Small intestine (tissue), 7 donors: ENCODE data around the gene XPO4. TPM values are rescaled to one million over a fixed set of nuclear protein-coding genes. Genes with fewer than 3 reads are reported as not detected.

ENCODE experiments used
- DNase-seq, 2 donors: peaks; one replicate each; pipeline versions ENCODE4 v3.0.0 to v3.0.0-alpha.2; 2013
- FAIRE-seq: peaks from 2 replicates; lab custom pipeline; 2012; peaks lifted over from hg19 to GRCh38; lab: Jason Lieb, UNC
- H3K27ac ChIP-seq, 3 donors: one replicate each; pipeline ENCODE4 v1.5.1; 2013; ENCODE audit warnings: low read length in 2 of 3, mild to moderate bottlenecking in 2 of 3, control low read depth in 1 of 3, inconsistent platforms in 1 of 3, low read depth in 1 of 3, moderate library complexity in 1 of 3
- H3K27me3 ChIP-seq, 3 donors: one replicate each; pipeline ENCODE4 v1.6.1; 2013; ENCODE audit warnings: low read length in 3 of 3, inconsistent platforms in 1 of 3; ENCODE audit not compliant: control insufficient read depth in 3 of 3, insufficient read depth in 3 of 3
- H3K36me3 ChIP-seq, 3 donors: one replicate each; pipeline ENCODE4 v1.6.1; 2013; ENCODE audit warnings: low read length in 3 of 3, inconsistent platforms in 1 of 3, low read depth in 1 of 3, mild to moderate bottlenecking in 1 of 3, moderate library complexity in 1 of 3; ENCODE audit not compliant: control insufficient read depth in 3 of 3, insufficient read depth in 2 of 3
- H3K4me1 ChIP-seq, 3 donors: one replicate each; pipeline ENCODE4 v1.6.1; 2013; ENCODE audit warnings: low read length in 2 of 3, inconsistent platforms in 1 of 3, low read depth in 1 of 3, mild to moderate bottlenecking in 1 of 3, moderate library complexity in 1 of 3; ENCODE audit not compliant: control insufficient read depth in 3 of 3, insufficient read depth in 2 of 3
- H3K4me3 ChIP-seq, 3 donors: one replicate each; pipeline ENCODE4 v1.5.1; 2013; ENCODE audit warnings: low read length in 3 of 3, control low read depth in 1 of 3, inconsistent platforms in 1 of 3, low read depth in 1 of 3, mild to moderate bottlenecking in 1 of 3, moderate library complexity in 1 of 3
- H3K9me3 ChIP-seq, 2 donors: one replicate each; pipeline ENCODE4 v1.6.1; 2013; ENCODE audit warnings: low read depth in 1 of 2, low read length in 1 of 2; ENCODE audit not compliant: control insufficient read depth in 2 of 2, insufficient read depth in 1 of 2
- WGBS, 3 donors: extraction: QIAGEN DNeasy Blood & Tissue Kit; methylation state at CpG; one replicate each; pipeline ENCODE4 v1.1.7; 2013; 5-methylcytosine and 5-hydroxymethylcytosine counted together
- polyA plus RNA-seq, 4 donors: library from polyadenylated mRNA; stranded (reverse) in 3 of 4; unstranded in 1 of 4; fragments of 200-250 nt in 3 of 4; fragments of 120-200 nt in 1 of 4; gene quantifications; one replicate each; pipeline versions ENCODE4 v1.2.1 to v1.2.3, GENCODE V29; 2013
- donor health status: healthy with polysubstance abuse.
- donor health status: control.
- donor health status: control.
- donor health status: Bipolar disorder and iron deficiency.
- donor health status: healthy.

XPO4 gene
- polyA plus RNA-seq, 4 donors = 1.3 to 10.7 (median 3.0) TPM

DNA sequence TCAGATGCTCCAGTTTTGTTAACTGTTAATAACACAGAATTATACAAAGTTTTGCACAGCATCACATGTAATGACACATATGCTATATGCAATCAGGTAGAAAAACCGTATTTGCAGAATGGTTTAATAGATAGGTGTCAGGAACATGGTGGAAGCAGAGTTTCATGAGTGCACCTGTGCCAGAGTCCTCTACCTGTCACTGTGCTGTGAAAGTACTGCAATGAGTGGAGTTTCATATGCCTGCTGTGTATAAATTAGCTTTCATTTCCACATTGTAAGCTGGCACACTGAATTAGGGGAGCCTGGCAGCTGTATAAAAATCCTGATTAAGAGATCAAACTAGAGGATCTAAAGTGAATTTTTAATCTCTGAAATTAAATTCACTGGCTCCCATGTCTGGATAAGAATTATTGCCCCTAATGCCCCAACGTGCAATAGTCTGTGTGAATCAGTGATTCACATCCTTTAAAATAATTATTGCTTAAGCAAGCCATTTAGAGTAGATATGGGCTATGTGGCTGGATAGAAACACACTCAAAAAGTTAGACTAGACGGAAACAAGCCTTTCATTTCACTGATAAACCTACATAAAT lies 120.3 kb downstream of the XPO4 start:
- H3K4me1 ChIP-seq = no peaks in the 10 kb centered on the region
- no peak overlapping the region for H3K27ac ChIP-seq
- H3K27me3 ChIP-seq = no peaks in the 10 kb centered on the region
- DNase-seq = no peak
- no peak overlapping the region for H3K4me3 ChIP-seq
- 75 to 78% (median 77%) methylated on average over 3 of the region's 3 CpGs for WGBS, 3 donors
- H3K36me3 ChIP-seq = peaks cover 4 to 8% (median 4%) of the 10 kb centered on the region in 3 donors
- FAIRE-seq = no peak
- no peaks in the 10 kb centered on the region for H3K9me3 ChIP-seq

DNA sequence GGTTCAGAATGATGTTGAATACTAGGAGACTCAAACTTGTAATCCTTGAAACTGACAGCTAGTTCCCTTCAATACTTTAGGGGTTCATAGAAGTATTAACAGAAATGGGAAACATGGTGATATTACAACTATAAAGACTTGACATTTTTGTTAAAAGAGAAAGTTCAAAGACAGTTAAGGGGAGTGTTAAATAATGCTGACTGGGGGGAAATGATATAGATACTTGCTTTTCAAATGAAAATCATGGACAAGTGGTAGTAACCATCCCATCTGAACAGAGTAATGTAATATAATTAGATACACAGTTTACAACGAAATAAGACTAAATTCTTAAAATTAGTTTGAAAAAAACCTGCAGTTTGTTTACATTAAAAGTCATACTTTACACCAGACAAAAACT lies 122.2 kb downstream of the XPO4 start:
- Histone ChIP-seq H3K4me1 (no peaks in the 10 kb centered on the region), H3K36me3 (peaks cover 2 to 6% (median 4%) of the 10 kb centered on the region in 3 donors), H3K27ac (no peak overlapping the region), H3K4me3 (no peak overlapping the region), H3K27me3 (no peaks in the 10 kb centered on the region), H3K9me3 (no peaks in the 10 kb centered on the region)
- WGBS, 3 donors = 48 to 65% (median 53%) methylated on average over 1 of the region's 1 CpG
- FAIRE-seq = no peak
- no peak for DNase-seq

DNA sequence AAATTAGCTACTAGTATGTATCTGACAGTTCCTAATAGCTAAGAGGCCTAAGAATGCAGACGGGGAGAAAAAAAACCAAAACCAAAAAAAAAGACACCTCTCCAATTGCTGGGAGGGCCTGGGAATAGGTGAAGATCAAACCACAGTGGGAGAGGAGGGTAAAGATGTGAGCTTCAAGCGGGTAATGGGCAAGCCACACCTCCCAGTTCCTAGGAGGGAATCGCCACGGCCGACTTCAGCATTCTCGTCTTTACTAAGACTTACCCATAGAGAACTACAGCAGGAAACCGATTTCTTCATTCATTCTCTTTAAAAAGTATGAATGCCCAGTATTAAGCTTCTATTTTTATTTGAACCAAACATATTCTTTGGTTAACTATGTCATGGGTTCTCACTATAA lies 123.1 kb downstream of the XPO4 start:
- Histone ChIP-seq H3K4me3 (no peak overlapping the region), H3K36me3 (peaks cover 0 to 4% (median 2%) of the 10 kb centered on the region in 3 donors), H3K9me3 (no peaks in the 10 kb centered on the region), H3K27me3 (no peaks in the 10 kb centered on the region), H3K4me1 (no peaks in the 10 kb centered on the region), H3K27ac (no peak overlapping the region)
- WGBS, 3 donors = 88 to 93% (median 90%) methylated on average over 7 of the region's 7 CpGs
- DNase-seq = no peak
- FAIRE-seq = no peak

DNA sequence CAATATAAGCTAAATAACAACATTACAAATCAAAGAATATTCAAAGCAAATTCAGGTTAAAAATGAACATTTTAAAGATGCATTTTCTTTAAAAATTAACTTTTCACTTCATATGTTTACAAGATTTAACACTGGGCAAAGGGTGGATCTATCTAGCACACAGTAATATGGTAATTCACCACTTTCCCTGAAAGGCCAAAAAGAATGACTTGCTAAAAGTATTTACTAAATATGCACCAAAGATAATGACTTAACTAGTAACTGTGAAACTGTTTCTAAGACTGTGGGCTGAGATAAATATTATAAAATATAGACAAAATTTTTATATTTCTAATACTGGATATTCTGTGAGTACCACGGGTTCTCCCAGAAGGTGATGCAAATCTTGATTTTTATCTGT lies 124.2 kb downstream of the XPO4 start:
- WGBS, 3 donors = 90 to 96% (median 94%) methylated on average over 1 of the region's 1 CpG
- no peak overlapping the region for H3K27ac ChIP-seq
- H3K4me3 ChIP-seq = no peak overlapping the region
- DNase-seq (no peak), FAIRE-seq (no peak)
- H3K36me3 ChIP-seq = peaks cover 0 to 4% (median 2%) of the 10 kb centered on the region in 3 donors
- H3K9me3 ChIP-seq = no peaks in the 10 kb centered on the region
- H3K27me3 ChIP-seq = no peaks in the 10 kb centered on the region
- no peaks in the 10 kb centered on the region for H3K4me1 ChIP-seq

DNA sequence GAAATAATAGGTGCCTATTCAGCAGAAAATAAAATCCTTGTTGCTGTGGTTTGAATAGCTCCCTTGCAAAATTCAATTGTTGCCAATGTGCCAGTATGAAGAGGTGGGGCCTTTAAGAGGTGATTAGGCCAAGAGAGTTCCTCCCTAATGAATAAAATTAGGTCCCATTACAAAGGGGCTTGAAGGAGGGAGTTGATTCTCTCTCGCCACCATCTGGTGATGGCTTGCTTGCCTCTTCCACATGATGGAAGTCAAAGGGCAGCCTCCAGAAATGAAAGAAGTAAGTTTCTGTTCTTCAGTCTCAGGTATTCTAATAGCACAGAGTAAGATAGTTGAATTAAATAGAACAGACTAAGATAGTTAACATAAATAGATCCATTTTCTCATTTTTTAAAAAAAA lies 125.8 kb downstream of the XPO4 start:
- 94 to 100% (median 95%) methylated on average over 1 of the region's 1 CpG for WGBS, 3 donors
- no peaks in the 10 kb centered on the region for H3K27me3 ChIP-seq
- no peak overlapping the region for H3K4me3 ChIP-seq
- no peak for FAIRE-seq
- peaks cover 0 to 3% (median 0%) of the 10 kb centered on the region in 3 donors for H3K4me1 ChIP-seq
- no peak for DNase-seq
- no peak overlapping the region for H3K27ac ChIP-seq
- H3K9me3 ChIP-seq = no peaks in the 10 kb centered on the region
- peaks cover 0 to 4% (median under 1%) of the 10 kb centered on the region in 3 donors for H3K36me3 ChIP-seq

DNA sequence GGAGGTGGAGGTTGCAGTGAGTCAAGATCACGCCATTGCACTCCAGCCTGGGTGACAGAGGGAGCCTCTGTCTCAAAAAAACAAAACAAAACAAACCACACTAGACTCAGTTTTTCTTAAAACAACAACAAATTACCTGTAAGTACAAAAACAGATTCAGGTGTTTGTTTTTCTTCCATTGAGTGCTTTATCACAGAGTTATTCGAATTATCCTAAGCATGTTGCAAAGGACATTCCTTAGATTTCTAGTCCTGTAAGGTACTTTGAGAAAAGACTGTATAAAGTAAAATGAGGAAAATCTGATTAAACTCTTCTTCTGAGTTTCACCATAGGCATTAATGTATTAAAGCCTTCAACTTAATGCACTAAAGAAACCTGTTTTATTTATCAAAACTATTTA lies 126.6 kb downstream of the XPO4 start:
- FAIRE-seq = no peak

DNA sequence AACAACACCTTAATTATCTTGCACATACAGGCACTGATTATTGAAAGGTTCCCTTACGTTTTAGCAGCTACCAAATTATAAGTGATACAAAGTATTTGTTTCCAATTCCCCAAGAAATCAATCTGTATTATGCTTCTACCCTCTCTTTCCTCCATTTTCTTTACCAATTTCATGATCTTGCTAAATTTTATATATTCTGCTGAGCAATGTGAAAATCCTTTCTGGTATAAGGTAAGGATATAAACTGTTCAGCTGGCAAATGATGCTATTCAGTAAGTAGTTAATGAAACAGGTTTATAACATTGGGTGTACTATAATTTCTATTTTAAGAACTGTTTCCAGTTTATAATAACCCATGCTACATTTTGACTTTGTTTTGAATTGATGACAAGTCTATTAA lies 127.8 kb downstream of the XPO4 start:
- Histone ChIP-seq H3K27me3 (no peaks in the 10 kb centered on the region), H3K4me1 (peaks cover 0 to 3% (median 0%) of the 10 kb centered on the region in 3 donors), H3K9me3 (peaks cover 0 to 4% of the 10 kb centered on the region in 2 donors), H3K27ac (no peak overlapping the region), H3K4me3 (no peak overlapping the region), H3K36me3 (peaks cover 0 to 7% (median 4%) of the 10 kb centered on the region in 3 donors)
- WGBS, 3 donors = 79 to 81% (median 80%) methylated on average over 1 of the region's 1 CpG
- DNase-seq (no peak), FAIRE-seq (no peak)

More for the DNA sequence above, 126.6 kb downstream of the XPO4 start:
- peaks cover 0 to 3% (median 0%) of the 10 kb centered on the region in 3 donors for H3K4me1 ChIP-seq
- no peaks in the 10 kb centered on the region for H3K27me3 ChIP-seq
- DNase-seq = no peak
- no peak overlapping the region for H3K27ac ChIP-seq
- WGBS, 3 donors = 93 to 98% (median 97%) methylated on average over 2 of the region's 2 CpGs
- no peak overlapping the region for H3K4me3 ChIP-seq
- peaks cover 0 to 4% (median 4%) of the 10 kb centered on the region in 3 donors for H3K36me3 ChIP-seq
- H3K9me3 ChIP-seq = peaks cover 0 to under 1% of the 10 kb centered on the region in 2 donors

DNA sequence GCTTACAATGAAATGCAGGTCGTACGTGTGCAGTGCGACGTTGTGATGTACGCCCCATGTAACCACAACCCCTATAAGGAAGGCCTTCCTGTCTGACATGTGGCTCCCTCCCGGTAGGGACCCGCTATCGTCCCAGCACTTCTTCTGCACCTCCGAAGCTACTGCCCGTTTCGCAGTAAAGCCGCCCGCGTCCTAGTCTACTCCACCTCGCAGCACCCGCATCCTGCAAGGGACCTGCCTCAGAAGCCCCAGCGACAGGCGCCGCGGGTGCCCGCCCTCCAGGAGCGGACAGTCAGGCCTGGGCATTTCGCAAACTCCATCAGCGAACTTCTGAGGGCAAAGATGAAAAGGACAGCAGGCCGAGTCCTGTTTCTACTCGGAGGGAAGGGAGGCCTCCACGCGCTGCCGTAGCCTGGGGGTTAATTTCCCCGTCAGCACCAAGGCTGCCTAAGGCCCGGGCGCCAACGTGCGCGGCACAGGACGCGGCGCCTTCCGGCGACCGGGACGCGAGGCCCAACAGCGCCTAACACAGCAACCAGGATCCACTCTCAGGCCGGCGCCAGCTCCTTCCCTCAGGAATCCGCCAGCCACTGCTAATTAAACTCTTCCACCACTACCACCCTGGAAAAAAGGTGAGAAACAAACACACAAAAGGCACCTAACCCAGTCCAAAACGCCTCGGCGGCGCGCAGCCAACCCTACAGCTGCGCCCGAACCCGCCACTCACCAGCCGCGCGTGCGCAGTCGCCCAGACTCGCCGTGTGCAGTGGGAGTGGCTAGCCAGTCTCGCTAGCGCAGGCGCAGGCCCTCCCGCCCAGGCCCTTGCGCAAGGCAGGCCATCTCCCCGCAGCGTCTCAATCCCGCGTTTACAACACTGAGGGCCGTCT lies 129.1 kb downstream of the XPO4 start, which contains the start of gene EEF1AKMT1:
EEF1AKMT1 (minus strand) TSS at position 768 of the 887 bp plus-strand sequence. CDS start 16,363 bp downstream, outside the sequence.
- Histone ChIP-seq H3K36me3 (peaks cover 0 to 7% (median 0%) of the 10 kb centered on the region in 3 donors), H3K4me1 (peaks cover 0 to 3% (median 0%) of the 10 kb centered on the region in 3 donors), H3K4me3 (peak within 1 kb of the TSS; percentile 37 to 86 (median 66)), H3K27ac (peak within 1 kb of the TSS; percentile 81 to 96 (median 95)), H3K27me3 (no peaks in the 10 kb centered on the region), H3K9me3 (peaks cover 0 to 15% of the 10 kb centered on the region in 2 donors)
- DNase-seq (peak; percentile 93 to 97), FAIRE-seq (no peak)
- WGBS, 3 donors = 0 to 1% (median 0%) methylated on average over 68 to 72 of the region's 72 CpGs
